Kidney tubule cell (primary cell): ENCODE data around the gene TMEM151A.
"Not testable (repeated sequence)": the region's sequence is repeated elsewhere in the genome, so short reads cannot be mapped to it uniquely, and the experiment has no call there.

Experiments used
- DNase-seq: peaks from one replicate; pipeline ENCODE4 v3.0.0-alpha.2; 2018; ENCODE audit warnings: low spot score

Gene TMEM151A

DNA sequence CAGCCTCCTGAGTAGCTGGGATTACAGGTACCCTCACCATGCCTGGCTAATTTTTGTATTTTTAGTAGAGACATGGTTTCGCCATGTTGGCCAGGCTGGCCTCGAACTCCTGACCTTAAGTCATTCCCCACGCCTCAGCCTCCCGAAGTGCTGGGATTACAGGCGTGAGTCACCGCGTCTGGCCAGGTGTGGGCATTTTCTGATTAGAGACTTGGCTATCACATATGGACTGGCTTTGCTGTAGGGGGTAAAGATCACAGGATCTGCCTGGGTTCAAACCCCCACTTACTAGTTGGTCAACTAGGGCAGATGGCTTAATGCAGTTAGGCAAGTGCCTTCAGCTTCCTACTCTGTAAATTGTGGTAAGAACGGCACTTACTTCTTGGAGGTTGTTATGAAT is 18.6 kb downstream of the TMEM151A start:
- DNase-seq, result no peak

DNA sequence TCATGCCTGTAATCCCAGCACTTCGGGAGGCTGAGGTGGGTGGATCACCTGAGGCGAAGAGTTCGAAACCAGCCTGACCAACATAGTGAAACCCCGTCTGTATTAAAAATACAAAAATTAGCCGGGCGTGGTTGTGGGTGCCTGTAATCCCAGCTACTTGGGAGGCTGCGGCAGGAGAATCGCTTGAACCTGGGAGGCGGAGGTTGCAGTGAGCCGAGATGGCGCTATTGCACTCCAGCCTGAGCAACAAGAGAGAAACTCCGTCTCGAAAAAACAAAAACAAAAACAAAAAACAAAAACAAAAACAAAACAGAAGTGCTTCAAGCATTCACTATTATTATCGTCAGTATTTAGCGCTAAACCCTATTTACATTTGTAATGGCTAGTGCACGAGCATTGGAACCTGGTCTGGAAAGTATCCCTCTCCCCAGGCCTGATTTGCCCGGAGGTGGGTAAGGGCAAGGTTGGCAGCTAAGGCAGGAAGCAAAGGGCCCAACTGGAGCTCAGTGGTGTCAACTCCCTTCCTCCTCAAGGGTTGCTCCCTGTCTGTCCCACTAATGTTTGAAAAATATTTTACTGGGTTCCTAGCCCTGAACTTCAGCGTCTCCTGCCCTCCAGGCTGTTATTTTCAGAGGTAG is 19.2 kb downstream of the TMEM151A start:
- DNase-seq, result not testable (repeated sequence)

DNA sequence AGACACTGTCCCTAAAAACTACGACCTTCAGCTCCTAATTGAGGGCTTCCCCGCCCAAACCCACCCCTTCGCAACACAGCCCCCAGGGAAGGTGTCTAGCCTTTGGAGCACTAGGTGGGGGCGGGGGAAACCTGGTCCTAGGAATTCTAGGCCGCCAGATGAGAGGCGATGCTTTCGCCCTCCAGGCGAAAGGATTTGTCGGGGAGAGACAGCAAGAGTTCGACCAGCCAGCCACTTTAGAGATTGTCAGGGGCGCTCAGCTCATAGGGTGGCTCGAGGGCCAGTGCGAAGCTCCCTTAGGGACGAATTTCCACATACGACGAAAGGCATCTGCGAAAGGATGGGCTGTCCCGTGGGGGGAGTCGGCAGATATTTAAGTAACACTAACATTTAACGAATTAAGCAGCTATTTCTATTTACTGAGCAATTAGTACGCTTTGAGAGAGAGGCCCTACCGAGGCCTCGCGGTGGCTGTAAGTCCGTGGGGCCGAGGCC is 19.8 kb downstream of the TMEM151A start:
- no peak for DNase-seq

DNA sequence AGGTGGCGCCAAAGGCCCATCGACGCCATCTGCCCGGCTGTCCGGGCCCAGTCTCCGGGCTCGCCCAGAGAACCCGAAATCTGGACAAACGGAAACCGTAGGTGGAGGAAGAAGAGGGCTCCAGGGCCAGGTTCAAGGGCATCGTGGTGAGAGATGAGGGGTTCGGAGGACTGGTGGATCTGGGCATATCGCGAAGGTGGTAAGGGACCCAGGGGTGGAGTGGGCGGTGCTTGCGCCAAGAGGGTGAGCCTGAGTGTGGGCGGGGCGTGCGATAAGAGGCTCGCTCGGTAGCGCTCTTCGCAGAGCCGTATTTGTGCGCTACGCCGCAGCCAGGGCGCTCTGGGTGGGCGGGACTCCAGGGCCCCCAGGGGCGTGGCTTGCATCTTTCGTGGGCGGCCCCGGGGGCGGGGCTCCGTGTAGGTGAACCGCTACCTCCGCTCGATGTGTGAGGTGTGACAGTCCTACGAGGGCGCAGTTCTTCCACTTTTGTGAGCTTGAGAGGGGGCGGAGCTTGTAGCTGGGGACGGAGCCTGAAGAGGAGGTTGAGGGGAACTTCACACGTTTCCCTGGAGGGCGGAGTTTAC is 20.4 kb downstream of the TMEM151A start:
- DNase-seq, result peak; percentile 92

DNA sequence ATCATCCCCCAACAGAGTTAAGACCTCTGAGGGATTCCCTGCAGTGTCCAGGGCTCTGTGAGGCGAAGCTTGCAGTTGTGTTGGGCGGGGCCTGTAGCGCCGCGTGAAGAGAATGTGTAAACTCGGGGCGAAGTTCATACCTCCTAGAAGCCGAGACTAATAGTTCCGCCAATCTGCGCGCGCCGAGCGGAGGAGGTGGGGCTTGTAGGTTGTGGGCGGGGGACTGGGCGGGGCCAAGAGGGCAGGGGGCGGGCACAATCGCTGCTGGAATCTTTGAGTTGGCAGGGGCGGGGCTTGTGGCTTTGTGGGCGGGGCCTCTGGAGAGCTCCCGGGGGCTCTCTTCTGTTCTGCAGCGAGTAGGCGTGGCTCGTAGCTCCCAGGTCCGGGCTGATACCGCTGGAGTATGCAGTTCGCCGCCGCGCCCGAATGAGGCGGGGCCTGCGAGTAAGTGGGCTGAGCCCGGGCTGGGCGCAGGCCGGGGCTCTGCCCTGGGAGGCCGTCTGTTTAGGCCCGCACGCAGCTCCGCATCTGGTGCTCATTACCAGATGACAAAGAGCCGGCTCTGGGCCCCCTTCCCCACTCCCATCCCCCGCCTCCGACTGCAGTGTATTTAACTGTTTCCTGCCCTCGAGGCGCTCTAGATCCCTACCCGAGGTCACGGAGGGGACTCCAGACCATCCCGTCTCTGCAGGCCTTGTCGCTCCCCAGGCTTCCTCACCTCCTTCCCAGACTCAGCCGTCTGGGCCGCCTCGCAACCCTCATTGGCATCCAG is 21.0 kb downstream of the TMEM151A start:
- peak; percentile 97 for DNase-seq

DNA sequence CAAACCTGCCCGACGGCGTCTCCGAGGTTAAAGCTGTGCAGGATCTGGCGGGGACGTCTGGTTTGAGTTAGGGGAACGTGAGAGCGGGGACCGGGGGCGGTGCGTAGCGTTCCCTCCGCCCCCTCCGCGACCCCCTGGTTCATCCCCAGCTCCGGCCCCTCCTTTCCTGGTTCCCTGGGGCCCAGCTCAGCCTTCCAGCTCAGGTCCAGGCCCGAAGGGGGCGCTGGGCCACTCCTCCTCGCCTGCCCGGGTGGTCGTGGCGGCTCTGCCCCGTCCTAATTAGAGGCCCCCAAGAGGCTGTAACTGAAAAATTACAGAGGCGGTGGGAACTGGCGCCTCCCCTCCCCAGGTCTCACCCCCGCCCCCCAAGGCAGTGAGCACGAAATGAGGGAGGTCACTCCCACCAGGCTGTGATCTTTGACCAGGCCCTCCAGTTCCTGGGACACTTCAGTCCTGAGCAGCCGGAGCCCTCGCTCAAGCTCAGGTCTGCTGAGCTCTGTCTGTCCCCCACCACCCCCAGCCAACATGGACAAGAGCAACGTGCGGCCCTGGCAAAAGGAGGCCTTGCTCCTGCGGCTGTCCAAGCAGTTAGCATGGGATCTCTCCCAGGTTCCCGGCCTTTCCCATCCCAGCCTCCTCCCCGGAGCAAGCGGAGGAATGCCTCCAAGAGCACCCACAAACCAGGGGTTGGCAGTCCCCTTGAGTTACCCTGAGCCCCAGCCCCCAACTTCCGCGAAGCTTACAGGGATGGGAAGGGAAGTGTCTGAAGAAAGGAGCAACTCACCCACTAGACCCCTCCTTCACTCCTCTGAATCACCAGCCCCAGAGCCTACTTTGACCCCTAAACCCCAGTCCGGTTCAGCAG is 21.9 kb downstream of the TMEM151A start:
- no peak for DNase-seq

DNA sequence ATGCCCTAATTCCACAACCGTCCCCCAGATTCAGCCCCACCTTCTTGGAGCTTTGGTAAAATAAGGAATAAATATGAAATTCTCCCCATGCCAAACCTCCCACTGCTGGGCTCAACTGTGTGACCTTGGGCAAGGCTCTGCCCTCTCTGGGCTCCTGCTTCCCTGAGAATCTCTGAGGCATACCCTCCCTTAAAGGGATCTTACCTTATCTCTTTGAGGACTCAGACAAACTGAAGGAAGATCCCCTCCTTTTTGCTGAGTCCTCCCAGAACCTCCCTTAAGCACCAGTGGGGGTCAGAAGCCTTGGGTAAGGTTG is 22.4 kb downstream of the TMEM151A start:
- no peak for DNase-seq

DNA sequence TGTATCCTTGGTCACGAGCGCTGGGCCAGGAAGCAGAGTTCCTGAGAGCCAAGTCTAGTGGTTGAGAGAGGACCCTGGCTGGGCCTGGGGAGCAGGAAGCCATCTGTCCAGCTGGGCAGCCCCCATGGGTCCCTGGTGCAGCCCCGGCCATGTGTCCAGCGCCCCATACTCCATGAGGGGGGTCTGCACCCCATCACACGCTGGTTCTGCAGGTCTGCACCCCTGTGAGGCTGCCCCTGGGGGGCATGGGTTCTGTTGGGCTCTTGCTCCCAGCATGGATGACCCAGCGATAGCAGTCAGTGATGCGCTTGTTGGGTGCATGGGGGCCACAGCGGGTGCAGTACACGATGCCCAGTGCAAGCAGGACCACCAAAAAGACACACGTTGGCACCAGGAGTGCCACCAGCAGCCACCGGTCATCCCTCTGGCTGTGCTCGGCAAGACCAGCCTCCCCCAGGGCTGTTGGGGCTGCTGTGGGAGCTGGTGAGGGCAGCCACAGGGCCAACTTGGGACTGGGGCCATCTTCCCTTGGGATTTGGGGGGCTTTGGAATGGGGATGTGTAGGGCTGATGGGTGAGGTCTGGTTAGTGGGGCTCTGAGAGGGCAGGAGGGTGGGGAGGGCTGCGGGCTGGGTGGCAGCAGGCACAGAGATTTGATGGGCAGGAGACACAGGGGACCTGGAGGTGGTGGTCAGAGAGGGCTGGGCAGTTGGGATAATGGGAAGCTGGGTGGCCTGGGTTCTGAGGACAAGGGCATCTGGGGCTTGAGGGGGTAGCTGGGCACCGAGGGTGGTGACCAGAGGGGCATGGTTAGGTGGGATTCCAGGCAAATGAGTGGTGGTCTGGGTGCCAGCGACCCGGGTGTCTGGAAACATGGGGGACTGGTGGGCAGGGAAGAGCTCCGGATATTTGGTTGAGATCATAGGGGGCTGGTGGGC is 23.1 kb downstream of the TMEM151A start:
- no peak for DNase-seq

DNA sequence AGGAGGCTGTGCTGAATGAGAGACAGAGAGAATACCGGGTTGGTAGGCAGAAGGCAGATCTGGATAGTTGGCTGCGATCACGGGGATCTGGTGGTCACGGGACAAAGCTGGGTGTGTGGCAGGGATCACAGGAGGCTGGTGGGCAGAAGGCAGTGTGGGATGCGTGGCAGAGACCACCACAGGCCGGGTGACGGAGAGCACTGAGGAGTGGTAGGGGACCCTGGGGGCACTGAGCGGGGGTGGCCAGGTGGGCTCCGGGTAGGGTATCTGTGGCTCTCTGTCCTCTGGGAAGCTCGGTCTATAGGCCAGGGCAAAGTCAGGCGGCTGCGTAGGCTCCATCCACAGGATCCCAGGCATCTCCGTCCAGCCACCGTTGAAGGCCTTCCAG is 23.8 kb downstream of the TMEM151A start:
- DNase-seq, result no peak

DNA sequence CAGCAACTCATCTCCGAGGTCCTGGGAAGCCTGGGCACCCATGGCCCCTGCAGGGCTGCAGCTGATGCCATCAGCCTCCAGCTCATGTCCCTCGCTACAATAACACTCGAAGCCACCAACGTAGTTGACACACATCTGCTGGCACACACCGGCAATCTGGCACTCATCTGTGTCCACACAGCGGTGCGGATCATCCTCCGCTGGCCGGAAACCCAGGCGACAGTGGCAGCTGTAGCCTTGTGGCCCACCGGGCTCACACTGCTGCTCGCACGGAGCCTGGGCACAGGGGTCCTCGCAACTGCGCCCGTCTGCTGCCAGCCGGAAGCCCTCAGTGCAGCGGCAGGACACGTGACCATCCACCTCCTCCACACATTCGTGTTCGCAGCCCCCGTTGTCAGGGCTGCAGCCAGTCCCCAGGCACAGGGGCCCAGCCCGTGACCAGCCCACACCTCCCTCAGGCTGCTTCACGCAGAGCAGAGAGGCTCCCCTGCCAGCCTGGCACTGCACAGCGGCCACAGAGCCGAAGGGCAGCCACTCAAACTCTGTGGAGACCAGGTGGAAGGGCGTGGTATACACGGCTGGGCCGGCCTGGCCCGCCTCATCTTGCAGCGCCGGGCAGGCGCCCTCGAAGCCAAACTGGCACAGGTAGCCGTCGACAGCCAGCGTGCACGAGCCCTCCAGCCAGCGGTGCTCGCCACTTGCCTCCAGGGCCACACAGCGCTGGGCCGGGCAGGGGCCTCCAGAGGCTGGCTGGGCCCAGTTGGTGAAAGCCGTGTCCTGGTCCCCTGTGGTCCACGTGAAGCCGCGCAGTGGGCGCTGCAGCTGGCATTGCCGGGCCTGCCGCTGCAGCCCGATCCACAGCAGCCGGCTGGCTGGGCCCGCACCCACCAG is 24.5 kb downstream of the TMEM151A start:
- DNase-seq, result no peak

DNA sequence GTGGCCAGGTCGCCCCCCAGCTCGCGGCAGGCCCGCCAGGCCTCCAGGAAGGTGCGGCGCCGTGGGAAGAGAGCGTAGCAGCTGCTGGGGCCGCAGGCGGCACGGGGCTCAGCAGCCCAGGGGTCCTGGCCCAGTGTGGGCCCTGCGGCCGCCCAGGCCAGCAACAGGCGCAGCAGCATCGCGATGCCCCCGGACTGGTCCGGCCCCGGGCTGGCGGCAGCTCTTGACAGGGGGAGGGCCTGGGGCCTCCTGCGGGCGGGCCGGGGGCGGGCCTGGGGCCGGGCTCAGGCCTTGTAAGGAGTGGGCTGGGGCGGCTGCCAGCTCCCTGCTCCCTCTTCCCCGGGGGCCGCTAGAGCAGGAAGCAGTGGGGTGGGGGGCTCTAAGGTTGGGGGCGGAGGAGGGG is 25.2 kb downstream of the TMEM151A start, which contains the start of gene CD248:
Gene CD248, minus strand, starts transcription at position 196 of the 403 bp plus-strand sequence. Its CDS starts 17 bp downstream, at position 179.
- DNase-seq, result no peak

DNA sequence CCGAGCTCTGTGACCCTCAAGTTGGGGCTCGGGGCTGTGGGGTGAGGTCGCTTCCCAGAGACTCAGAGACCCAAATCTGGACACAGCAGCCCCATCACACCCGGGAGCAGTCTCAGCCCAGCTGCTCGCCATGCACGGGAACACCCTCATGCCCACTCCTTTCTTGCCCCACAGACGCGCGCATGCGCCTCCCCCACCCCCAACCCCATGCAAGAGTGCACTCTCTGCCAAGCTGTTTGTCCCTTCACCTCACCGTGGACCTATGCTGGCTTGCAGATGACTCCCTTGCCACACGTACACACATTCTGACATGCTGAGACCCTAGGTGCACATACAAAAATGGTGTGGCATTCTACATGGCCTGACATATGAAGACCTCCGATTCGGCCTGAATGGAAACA is 25.6 kb downstream of the TMEM151A start:
- DNase-seq, result no peak

DNA sequence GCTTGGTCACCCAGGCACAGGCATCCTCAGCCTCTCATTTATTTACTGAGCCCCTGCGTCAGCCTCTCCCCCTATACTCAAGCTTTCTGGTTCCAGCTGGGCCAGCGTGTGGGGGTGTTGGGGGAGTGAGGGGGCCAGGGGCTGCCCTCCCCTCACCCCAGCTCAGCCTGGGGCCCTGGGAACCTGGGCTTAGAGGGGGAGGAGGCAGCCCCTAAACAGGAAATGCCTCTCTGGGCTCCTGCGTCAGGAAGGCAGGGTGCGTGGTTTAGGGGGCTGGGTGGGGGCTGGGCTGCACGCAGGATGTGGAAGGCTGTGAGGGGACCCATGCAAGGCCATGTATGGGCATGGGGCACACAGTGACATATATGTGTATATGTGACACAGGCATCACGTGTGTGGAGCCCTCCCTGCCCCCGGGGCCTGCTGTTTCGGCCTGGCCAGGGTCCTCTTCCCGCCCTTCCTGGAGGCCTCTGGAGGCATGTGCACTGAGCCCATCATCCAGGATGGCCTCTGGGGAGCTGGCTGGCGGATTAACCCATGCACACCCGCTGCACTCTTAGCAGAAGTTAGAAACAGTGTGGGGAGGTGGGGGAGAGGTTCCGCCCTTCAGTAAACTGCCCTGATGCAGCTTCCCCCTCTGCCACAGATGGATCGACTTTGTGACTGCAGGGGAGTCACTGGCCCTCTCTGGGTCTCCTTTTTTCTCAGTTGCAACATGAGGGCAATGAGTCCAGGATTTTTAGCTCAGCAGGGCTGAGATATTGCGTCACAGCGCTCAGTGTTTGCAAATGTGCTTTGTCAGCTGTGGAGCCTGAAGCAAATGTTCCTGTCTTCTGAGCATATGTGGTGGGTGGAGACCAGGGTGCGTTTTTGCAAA is 26.3 kb downstream of the TMEM151A start:
- no peak for DNase-seq

DNA sequence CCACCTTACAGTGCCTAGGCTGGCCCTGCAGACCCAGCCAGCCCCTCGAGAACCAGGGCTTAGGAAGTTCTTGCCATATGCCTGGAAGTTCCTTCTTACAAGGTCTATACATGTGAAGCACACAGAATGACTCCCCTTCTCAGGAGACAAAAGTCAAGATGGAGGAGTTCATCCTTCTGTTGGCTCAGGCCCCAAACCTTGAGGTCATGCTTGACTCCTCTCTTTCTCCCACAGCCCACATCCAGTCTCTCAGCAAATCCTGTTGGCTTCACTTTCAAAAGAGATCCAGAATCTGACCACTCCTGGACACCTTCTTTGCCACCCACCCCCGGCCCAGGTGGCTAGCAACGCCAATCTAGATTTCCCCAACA is 26.9 kb downstream of the TMEM151A start:
- no peak for DNase-seq

DNA sequence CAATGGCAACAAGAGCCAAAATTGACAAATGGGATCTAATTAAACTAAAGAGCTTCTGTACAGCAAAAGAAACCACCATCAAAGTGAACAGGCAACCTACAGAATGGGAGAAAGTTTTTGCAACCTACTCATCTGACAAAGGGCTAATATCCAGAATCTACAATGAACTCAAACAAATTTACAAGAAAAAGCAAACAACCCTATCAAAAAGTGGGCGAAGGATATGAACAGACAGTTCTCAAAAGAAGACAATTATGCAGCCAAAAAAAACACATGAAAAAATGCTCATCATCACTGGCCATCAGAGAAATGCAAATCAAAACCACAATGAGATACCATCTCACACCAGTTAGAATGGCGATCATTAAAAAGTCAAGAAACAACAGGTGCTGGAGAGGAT is 28.6 kb downstream of the TMEM151A start:
- DNase-seq, result not testable (repeated sequence)

DNA sequence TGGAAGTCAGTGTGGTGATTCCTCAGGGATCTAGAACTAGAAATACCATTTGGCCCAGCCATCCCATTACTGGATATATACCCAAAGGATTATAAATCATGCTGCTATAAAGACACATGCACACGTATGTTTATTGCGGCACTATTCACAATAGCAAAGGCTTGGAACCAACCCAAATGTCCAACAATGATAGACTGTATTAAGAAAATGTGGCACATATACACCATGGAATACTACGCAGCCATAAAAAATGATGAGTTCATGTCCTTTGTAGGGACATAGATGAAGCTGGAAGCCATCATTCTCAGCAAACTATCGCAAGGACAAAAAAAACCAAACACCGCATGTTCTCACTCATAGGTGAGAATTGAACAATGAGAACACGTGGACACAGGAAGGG is 29.1 kb downstream of the TMEM151A start:
- DNase-seq, result not testable (repeated sequence)

DNA sequence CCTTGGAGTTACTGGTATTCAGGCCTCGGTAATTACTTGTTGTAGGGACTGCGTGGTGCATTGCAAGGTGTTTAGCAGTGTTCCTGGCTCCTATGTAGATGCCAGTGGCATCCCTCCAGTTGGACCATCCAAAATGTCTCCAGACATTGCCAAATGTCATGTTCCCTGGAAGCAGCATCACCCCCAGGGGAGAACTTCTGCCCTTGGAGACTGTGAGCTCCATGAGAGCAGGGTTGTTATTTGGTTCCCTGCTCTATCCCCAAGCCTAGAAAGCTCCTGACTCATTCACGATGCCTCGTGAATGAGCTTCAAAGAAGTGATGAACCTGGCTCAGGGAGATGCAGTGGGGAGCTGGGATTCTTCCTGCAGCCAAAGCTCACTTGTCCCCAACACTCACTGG is 29.9 kb downstream of the TMEM151A start:
- no peak for DNase-seq

DNA sequence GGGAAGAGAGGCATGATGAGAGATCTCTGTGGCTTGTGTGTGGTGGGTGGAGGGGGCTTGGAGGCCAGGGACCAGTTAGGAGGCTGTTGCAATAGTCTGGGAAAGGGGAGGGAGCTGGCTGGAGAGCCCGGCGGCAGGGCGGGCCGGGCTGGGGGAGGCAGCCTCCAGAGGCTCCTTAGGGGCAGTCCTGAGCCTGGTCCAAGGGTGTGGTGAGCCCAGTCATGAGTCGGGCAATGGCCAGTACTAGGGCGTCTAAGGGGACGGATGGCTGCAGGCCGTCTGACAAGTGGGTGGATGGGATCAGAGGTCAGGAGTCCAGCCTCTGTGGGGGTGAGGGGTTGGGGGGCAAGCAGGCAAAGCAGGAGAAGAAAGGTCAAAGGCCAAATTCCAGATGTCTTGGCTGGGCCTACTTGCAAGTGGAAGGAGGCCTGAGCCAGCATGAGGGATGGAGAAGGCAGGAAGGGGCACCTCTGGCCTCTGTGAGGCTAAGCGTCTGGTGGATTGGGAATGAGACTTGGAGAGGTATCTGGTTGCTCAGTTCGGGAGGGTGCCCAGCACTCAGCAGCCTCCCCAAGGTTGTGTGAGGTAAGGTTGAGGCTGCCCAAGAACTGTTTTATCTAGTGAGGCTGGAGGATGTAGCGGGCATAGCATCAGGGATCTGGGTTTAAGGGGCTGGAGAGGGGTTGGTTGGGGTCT is 31.2 kb downstream of the TMEM151A start:
- DNase-seq, result no peak

DNA sequence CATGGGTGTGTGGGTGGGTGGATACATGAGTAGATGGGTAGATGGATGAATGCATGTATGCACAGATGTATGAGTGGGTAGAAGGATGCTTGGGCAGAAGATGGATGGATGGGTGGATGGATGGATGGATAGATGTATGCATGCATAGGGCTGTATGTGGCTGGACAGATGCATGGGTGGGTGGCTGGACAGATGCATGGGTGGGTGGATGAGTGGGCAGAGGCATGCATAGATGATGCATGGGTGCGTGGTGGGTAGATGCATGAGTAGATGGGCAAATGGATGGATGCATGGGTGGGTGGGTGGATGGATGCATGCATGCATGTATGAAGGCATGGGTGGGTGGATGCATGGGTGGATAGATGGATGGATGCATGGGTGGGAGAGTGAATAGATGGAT is 32.0 kb downstream of the TMEM151A start:
- no peak for DNase-seq
